Activated CD4-positive, alpha-beta T cell treated with anti-CD3 and anti-CD28 coated beads, Interleukin-2, amount 50 U/mL, for 24 hours (primary cell): Measurements from ENCODE around the gene MSANTD1.

Source experiments
- DNase-seq, 2 donors: peaks; one replicate each; pipeline ENCODE4 v3.0.0-alpha.2; 2020; ENCODE audit warnings: low read depth in 1 of 2, low spot score in 1 of 2

MSANTD1 gene

GRCh38 chr4:3232871-3233271 is 16.1 kb upstream of the MSANTD1 start:
- DNase-seq, result no peak

DNA sequence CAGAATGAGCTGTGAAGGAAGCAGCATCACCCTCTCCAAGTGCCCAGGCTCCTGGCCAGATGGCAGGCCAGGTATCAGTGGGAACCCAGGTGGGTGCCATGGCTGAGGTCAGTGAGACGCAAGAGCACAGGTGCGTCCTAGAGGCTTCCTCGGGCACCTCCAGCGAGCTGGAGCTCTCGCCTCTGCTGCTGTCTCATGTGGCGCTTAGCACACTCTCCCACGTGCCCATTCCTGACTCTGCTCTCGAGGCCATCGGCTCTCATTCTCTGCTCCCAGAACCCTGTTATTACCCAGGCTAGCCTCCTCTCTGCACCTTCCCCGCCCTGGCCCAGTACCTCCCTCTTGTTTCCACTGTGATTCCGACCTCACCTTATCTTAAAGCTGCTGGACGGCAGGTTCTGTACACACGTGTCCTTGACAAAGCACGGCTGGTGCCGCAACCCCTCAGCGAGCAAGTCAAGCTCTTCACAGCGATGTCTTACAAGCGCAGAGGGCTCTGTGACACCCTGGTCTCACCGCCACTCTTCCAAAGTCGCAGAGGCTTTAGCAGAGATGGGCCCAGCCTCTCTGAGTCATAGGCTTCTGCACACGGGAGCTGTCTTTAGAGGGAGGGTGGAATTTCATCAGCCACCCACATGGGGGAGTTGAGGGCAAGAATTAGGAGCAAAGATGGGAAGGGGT is 15.4 kb upstream of the MSANTD1 start:
- no peak for DNase-seq

DNA sequence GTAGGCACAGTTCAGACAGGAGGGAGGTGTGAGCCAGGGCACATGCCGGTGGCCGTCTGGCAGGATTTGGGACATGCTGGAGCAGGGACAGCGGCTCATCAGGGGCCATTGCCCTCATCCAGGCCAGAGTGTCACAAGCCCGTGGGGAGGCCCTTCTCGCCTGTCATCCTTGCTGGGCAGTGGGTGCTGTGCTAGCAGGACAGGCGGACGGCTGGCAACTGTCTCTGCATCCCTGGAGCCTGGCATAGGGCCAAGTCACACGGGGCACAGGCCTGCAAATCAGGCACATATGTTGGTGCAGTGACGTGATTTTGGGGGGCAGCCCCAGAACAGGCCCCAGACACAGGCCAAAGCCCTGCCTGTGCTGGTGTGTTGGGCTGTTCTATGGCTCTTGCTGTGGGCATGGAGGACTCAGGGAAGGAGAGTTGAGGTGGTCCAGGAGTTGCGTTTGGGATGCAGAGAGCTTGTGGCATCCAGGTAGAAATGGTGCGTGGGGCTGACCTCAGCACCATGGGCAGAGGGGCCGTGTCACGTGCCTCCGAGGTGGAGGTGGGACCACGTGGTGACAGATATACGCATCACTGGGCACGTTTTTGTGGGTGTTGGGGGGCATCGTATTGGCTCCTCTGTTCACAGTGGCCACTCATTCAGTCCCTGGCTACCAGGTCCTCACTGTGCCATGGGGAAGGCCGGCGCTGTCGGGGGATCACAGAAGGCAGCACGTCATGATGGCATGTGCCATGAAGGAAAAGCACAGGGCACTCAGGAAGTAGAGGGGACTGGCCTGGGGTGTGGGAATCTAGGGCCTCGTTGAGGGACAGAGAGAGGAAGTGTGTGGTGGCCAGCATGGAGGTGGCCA is 14.6 kb upstream of the MSANTD1 start:
- no peak for DNase-seq

DNA sequence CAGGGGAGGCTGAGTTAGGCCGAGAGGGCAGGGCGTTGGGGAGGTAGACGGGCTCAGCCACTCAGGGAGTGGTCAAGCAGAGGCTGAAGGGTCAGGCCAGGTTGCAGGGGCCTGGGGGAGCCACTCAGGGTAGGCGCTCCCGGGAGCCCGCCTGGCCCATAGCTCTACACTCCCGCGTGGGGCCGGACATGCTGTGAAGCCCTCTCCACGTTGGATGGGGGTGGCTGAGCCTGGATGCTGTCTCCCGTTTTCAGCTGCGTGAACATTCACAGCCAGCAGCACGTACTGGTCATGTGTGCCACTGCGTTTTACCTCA is 14.0 kb upstream of the MSANTD1 start:
- DNase-seq, result no peak

DNA sequence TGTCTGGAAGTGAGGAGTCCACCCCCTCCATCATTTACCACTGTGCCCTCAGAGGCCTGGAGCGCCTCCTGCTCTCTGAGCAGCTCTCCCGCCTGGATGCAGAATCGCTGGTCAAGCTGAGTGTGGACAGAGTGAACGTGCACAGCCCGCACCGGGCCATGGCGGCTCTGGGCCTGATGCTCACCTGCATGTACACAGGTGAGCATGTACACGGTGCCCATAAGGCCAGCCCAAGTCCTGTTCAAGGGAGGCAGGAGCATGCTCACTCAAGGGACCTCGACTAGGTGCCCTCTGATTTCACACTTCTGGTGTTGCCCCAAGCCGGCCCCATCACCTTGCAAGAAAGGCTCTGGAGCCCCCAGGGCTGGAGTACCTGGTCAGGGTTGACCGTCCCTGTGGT is 13.4 kb upstream of the MSANTD1 start:
- no peak for DNase-seq

DNA sequence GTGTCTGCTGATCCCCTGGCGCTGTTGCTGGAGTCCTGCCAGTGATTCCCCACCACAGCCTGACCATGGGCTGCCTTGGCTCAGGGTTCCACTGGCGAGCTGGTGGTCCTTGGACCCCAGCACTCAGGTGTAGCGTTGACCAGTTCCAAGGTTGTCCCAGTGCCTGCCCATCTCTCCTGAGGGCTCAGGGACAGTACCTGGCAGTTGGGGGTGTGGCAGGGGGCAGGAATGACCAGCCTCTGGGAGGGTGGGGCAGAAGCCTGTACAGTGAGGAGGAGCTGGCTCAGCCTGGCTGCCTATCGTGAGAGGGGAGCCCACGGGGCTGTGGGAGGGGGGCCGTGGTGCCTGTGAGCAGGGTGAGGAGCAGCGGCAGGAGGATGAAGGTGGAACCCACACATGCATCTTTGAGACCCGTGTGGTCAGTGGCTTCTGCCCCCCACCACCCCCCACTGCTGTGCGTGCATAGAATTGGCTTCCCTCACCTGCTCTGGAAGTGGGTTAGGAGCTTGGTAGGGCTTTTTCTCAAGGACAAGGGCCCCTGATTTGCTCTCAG is 12.6 kb upstream of the MSANTD1 start:
- no peak for DNase-seq

DNA sequence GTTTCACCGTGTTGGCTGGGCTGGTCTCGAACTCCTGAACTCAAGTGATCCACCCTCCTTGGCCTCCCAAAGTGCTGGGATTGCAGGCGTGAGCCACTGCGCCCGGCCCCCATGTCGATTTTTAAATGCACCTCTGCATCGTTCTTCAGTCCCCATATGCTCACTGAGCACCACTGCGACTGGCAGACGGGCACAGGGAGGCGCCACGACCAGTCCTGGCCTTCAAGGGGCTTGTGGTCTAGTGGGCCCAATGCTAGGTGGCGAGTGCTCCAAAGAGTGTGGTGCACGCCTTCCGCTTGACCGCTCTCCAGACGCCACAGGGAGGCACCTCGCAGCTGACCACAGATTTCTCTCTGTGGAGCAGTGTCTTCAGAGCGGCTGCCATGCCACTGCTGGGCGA is 11.7 kb upstream of the MSANTD1 start:
- no peak for DNase-seq

DNA sequence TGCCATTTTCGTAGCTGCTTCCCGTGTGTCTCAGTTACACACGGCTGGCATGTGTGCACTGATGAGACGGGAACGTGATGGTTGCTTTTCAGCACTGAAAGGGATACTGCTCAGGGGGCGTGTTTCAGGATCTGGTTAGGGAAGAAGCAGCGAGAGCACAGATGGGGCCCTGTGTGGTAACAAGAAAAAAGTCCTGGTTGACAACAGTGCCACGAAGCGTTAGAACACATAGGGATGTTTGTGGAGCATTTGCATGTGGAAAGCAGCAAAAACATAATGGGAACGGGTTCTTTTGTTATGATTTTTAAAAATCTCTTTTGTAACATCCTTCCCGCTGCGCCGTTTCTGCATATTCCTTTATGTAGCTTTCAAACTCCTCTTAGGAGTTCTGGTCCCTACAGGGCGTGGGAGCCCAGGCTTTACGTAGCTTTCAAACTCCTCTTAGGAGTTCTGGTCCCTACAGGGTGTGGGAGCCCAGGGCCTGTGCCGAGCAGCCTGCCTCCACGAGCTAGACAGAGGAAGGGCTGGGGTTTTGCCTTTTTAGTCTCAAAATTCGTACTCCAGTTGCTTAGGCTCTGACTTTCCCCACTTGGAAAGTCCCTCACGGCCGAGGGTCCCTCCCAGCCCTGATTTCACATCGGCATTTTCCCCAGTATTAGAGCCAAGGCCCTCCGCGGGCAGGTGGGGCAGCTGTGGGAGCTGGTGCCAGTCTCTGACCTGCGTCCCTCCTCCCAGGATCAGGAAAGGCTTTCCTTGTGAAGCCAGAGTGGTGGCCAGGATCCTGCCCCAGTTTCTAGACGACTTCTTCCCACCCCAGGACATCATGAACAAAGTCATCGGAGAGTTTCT is 11.0 kb upstream of the MSANTD1 start:
- no peak for DNase-seq

- no peak for DNase-seq
Observed at GRCh38 chr4:3238721-3239120, 10.2 kb upstream of the MSANTD1 start.

- DNase-seq, result no peak
Observed at GRCh38 chr4:3239303-3239702, 9.7 kb upstream of the MSANTD1 start.

DNA sequence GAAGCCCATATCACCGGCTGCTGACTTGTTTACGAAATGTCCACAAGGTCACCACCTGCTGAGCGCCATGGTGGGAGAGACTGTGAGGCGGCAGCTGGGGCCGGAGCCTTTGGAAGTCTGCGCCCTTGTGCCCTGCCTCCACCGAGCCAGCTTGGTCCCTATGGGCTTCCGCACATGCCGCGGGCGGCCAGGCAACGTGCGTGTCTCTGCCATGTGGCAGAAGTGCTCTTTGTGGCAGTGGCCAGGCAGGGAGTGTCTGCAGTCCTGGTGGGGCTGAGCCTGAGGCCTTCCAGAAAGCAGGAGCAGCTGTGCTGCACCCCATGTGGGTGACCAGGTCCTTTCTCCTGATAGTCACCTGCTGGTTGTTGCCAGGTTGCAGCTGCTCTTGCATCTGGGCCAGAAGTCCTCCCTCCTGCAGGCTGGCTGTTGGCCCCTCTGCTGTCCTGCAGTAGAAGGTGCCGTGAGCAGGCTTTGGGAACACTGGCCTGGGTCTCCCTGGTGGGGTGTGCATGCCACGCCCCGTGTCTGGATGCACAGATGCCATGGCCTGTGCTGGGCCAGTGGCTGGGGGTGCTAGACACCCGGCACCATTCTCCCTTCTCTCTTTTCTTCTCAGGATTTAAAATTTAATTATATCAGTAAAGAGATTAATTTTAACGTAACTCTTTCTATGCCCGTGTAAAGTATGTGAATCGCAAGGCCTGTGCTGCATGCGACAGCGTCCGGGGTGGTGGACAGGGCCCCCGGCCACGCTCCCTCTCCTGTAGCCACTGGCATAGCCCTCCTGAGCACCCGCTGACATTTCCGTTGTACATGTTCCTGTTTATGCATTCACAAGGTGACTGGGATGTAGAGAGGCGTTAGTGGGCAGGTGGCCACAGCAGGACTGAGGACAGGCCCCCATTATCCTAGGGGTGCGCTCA is 8.7 kb upstream of the MSANTD1 start:
- DNase-seq, result no peak

DNA sequence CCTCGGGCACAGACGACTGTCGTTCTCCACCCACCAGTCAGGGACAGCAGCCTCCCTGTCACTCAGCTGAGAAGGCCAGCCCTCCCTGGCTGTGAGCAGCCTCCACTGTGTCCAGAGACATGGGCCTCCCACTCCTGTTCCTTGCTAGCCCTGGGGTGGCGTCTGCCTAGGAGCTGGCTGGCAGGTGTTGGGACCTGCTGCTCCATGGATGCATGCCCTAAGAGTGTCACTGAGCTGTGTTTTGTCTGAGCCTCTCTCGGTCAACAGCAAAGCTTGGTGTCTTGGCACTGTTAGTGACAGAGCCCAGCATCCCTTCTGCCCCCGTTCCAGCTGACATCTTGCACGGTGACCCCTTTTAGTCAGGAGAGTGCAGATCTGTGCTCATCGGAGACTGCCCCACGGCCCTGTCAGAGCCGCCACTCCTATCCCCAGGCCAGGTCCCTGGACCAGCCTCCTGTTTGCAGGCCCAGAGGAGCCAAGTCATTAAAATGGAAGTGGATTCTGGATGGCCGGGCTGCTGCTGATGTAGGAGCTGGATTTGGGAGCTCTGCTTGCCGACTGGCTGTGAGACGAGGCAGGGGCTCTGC is 7.9 kb upstream of the MSANTD1 start:
- DNase-seq, result no peak

GRCh38 chr4:3241898-3242524 is 6.9 kb upstream of the MSANTD1 start:
- DNase-seq, result no peak

DNA sequence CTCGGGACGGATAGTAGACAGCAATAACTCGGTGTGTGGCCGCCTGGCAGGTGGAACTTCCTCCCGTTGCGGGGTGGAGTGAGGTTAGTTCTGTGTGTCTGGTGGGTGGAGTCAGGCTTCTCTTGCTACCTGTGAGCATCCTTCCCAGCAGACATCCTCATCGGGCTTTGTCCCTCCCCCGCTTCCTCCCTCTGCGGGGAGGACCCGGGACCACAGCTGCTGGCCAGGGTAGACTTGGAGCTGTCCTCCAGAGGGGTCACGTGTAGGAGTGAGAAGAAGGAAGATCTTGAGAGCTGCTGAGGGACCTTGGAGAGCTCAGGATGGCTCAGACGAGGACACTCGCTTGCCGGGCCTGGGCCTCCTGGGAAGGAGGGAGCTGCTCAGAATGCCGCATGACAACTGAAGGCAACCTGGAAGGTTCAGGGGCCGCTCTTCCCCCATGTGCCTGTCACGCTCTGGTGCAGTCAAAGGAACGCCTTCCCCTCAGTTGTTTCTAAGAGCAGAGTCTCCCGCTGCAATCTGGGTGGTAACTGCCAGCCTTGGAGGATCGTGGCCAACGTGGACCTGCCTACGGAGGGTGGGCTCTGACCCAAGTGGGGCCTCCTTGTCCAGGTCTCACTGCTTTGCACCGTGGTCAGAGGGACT is 5.7 kb upstream of the MSANTD1 start:
- DNase-seq, result no peak

DNA sequence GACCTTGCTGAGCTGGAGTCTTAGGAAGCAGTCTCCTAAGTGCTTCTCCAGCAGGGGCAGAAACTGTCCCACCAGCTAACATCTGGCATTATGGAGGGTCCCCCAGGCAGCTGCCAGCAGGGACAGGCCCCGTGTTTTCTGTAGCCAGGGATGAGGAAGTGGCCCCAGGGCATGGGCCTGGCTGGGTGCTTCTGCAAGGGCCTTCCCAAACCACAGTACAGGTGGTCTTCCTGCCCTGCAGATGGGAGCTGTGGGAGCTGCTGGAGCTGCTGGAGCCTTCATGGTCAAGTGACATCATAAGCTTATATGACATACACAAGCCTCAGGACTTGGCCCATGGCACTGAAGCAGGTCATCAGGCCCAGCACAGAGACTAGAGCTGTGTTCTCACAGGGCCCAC is 5.0 kb upstream of the MSANTD1 start:
- no peak for DNase-seq

- DNase-seq, result no peak
Observed at GRCh38 chr4:3244747-3245146, 4.2 kb upstream of the MSANTD1 start.

- no peak for DNase-seq
Observed at GRCh38 chr4:3245676-3246075, 3.3 kb upstream of the MSANTD1 start.

- DNase-seq, result no peak
Observed at GRCh38 chr4:3246458-3247398, 2.2 kb upstream of the MSANTD1 start.
